ENCODE data around the gene SPAG4. TPM values are rescaled to one million over a fixed set of nuclear protein-coding genes. Genes with fewer than 3 reads are reported as not detected.
A peak's percentile ranks its signal among the peaks of the same experiment; 100 is the strongest.

Gene SPAG4
- total and polyA plus RNA-seq, 7 donors, result 0.49 to 2.1 (median 1.1) TPM

GRCh38 chr20:35600176-35600992 lies 15.2 kb upstream of the SPAG4 start:
- H3K27me3 ChIP-seq (ENCODE audit: insufficient read depth in 3 of 3, low read length in 2 of 3), result peaks cover 0 to 11% (median 1%) of the 10 kb centered on the region in 3 donors
- H3K9me3 ChIP-seq, result no peaks in the 10 kb centered on the region
- TF ChIP-seq CTCF (IDR thresholded peaks at IDR 0.05), result no peak
- peak in 3 of 4 donors; percentile 1 to 3 (median 3) for ATAC-seq
- intact Hi-C loops (cut with DNase I), result loop anchor here (5.0 to 10.0 kb wide), 2 partner anchors 94 to 287 kb away; partner anchors contain the start of genes NFS1 (in 1 of the 2) and ROMO1 (in 1 of the 2)
- H3K4me1 ChIP-seq, result peaks cover 11% of the 10 kb centered on the region
- 26 to 31% (median 29%) methylated on average over 32 to 34 of the region's 34 CpGs for WGBS, 3 donors
- peak overlapping the region; percentile 67 for H3K4me3 ChIP-seq
- H3K36me3 ChIP-seq (ENCODE audit: insufficient read depth in 1 of 2, low read depth in 1 of 2), result no peaks in the 10 kb centered on the region
- H3K27ac ChIP-seq, result no peak overlapping the region
- peak in 1 of 2 donors; percentile 50 for DNase-seq

- no peaks in the 10 kb centered on the region for H3K9me3 ChIP-seq
- no peak overlapping the region for H3K27ac ChIP-seq
- intact Hi-C loops (cut with DNase I), result loop anchor here (5.0 to 10.0 kb wide), 2 partner anchors 94 to 286 kb away; partner anchors contain the start of genes NFS1 (in 1 of the 2) and ROMO1 (in 1 of the 2)
- H3K4me1 ChIP-seq, result peaks cover 11% of the 10 kb centered on the region
- H3K4me3 ChIP-seq, result peak overlapping the region; percentile 67
- ATAC-seq, result peak; percentile 86 to 97 (median 95)
- H3K36me3 ChIP-seq (ENCODE audit: insufficient read depth in 1 of 2, low read depth in 1 of 2), result no peaks in the 10 kb centered on the region
- WGBS, 3 donors, result 1% methylated on average over 75 to 103 of the region's 103 CpGs
- peak; percentile 77 to 92 for DNase-seq
- H3K27me3 ChIP-seq (ENCODE audit: insufficient read depth in 3 of 3, low read length in 2 of 3), result peaks cover 0 to 11% (median 1%) of the 10 kb centered on the region in 3 donors
- peak; percentile 57 for TF ChIP-seq CTCF (IDR thresholded peaks at IDR 0.05)
Measured at GRCh38 chr20:35600993-35601973, 14.3 kb upstream of the SPAG4 start.

GRCh38 chr20:35601990-35602389 lies 13.6 kb upstream of the SPAG4 start:
- Histone ChIP-seq H3K4me3 (peak overlapping the region; percentile 67), H3K27ac (no peak overlapping the region), H3K36me3 (ENCODE audit: insufficient read depth in 1 of 2, low read depth in 1 of 2) (no peaks in the 10 kb centered on the region), H3K9me3 (no peaks in the 10 kb centered on the region), H3K4me1 (peaks cover 11% of the 10 kb centered on the region), H3K27me3 (ENCODE audit: insufficient read depth in 3 of 3, low read length in 2 of 3) (peaks cover 0 to 11% (median 1%) of the 10 kb centered on the region in 3 donors)
- no peak for ATAC-seq
- TF ChIP-seq CTCF (IDR thresholded peaks at IDR 0.05), result no peak
- DNase-seq, result peak in 1 of 2 donors; percentile 51
- 23 to 42% (median 27%) methylated on average over 24 to 30 of the region's 30 CpGs for whole genome bisulfite sequencing, 3 donors
- intact Hi-C loops (cut with DNase I), result loop anchor here (5.0 to 10.0 kb wide), 2 partner anchors 93 to 285 kb away; partner anchors contain the start of genes NFS1 (in 1 of the 2) and ROMO1 (in 1 of the 2)

- Histone ChIP-seq H3K4me3 (no peak overlapping the region), H3K27ac (no peak overlapping the region), H3K36me3 (ENCODE audit: insufficient read depth in 1 of 2, low read depth in 1 of 2) (no peaks in the 10 kb centered on the region), H3K27me3 (ENCODE audit: insufficient read depth in 3 of 3, low read length in 2 of 3) (peaks cover 0 to 11% (median 0%) of the 10 kb centered on the region in 3 donors), H3K4me1 (peaks cover 11% of the 10 kb centered on the region), H3K9me3 (no peaks in the 10 kb centered on the region)
- no peak for TF ChIP-seq CTCF (IDR thresholded peaks at IDR 0.05)
- ATAC-seq, result no peak
- WGBS, 3 donors, result 89 to 95% (median 94%) methylated on average over 15 of the region's 15 CpGs
- DNase-seq, result peak in 1 of 2 donors; percentile 36
- intact Hi-C loops (cut with DNase I), result loop anchor here (5.0 to 10.0 kb wide), 2 partner anchors 92 to 284 kb away; partner anchors contain the start of genes NFS1 (in 1 of the 2) and ROMO1 (in 1 of the 2)
Measured at GRCh38 chr20:35602851-35603495, 12.7 kb upstream of the SPAG4 start.

Measured in psoas muscle (tissue), 8 donors.